GM19193 (cell line): ENCODE data around the gene DNAH3.

Experiments used
- POLR2A ChIP-seq: IDR thresholded peaks from 4 replicates; pipeline ENCODE4 v1.6.1; 2011; ENCODE audit not compliant: insufficient read depth, insufficient read length; ENCODE audit errors: extremely low read depth

The DNAH3 gene

GRCh38 chr16:20946015-20946629 is 204.5 kb downstream of the DNAH3 start:
- no peak for TF ChIP-seq POLR2A

GRCh38 chr16:20944861-20945574 is 205.6 kb downstream of the DNAH3 start:
- TF ChIP-seq POLR2A, result no peak

DNA sequence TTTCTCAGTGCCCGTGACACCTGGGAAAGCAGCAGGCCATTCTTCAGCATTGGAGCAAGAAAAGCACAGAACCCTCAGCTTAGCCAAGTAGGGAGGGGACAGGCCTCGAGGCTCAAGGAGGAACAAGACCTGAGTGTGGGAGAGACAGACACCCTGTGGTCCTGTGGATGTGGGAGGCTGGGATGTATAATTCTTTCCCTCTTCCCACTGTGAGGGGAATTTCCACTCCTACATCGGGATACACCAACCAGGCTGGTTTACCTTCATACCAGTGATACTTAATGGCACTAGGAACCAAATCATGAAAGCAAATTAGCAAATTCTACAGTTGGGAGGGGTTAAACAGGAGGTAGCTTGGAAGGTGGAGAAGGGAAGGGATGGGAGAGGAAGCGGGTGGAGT is 208.4 kb downstream of the DNAH3 start:
- no peak for TF ChIP-seq POLR2A

DNA sequence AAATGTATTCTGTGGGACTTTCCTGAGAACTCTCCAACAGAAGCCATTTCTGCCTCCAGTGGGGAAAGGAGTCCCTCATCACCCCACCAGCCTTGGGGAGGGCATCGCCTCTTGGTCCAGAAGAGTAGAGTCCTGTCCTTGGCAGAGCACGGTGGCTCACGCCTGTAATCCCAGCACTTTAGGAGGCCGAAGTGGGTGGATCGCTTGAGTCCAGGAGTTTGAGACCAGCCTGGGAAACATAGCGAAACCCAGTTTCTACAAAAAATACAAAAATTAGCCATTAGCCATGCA is 209.1 kb downstream of the DNAH3 start:
- TF ChIP-seq POLR2A, result no peak

DNA sequence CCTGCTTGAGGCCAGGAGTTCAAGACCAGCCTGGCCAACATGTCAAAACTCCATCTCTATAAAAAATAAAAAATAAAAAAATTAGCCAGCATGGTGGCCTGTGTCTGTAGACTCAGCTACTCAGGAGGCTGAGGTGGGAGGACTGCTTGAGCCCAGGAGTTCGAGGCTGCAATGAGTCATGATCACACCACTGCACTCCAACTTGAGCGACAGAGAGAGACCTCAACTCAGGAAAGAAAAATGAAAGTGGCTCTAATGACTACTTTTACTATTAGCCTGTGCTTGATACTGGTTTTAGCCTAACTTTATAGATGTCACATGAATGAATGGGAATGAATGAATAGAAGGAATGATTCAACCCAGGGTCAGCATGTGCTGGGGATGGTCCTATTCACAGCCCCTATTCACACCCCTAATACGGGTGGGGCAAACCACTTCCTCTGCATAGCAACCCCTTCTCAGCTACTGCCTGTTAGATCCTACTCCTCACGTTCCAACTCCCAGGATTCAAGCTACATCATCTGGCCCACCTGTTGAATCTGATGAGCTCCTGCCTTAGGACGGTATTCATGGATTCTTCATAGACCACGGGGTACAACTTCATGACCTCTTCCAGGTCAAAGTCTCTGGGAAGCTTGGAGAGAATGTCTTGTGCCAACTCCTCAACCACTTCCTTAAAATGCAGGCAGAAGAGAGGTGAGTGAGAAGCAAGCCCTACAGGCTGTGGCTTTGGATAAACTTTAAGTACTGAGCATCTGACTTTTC is 209.6 kb downstream of the DNAH3 start:
- no peak for TF ChIP-seq POLR2A

DNA sequence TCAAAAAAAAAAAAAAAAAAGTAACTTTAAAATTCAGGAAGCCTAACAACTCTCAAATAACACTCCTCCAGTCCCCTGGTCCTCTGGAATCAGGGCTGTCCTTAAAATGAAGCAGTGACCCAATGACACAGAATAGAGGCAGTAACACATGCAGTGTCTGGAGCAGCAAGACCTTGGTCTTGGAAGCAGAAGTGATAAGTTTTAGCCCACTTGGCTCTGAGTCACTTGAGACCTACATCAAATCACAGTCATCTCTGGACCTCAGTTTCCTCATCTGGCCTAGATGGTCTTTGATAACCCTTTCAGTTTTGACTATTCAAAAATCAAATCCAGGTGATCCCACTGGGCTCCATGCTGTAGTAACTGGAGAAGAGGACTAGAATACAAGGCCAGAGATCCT is 211.0 kb downstream of the DNAH3 start:
- TF ChIP-seq POLR2A, result no peak

GRCh38 chr16:20938426-20938825 is 212.2 kb downstream of the DNAH3 start:
- no peak for TF ChIP-seq POLR2A

DNA sequence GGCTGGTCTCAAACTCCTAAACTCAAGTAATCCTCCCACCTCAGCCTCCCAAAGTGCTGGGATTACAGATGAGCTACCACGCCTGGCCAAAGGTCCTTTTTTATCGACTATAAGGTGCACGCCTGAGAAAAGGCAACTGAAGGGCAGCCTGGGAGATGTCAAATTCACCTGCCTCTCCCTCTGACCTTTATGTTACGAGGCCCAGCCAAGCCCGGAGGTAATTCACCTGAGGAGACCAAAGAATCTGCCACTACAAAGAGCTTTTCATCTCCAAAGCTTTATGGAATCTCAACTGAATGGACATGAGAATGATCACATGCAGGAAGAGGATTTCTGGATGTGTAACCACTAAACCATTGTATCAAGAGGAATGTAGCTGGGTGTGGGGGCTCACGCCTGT is 212.9 kb downstream of the DNAH3 start:
- TF ChIP-seq POLR2A, result no peak

DNA sequence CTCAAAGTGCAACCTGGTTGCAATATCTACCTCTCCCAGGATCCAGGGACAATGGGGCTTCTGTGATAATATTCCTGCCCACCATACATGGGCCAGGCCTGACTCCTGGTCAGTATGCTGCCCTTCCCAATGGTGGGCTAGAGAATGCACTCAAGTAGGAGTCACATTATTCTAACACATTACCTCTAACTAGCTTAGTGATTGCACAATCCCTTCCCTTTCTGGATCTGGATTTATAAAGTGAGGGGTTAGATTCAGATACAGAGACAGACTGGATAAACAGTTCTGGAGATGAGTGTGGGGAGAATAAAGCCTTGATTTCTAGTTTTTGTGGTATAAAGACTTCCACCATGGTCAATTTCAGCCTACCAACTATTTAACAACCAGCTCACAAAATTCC is 217.1 kb downstream of the DNAH3 start:
- no peak for TF ChIP-seq POLR2A

- no peak for TF ChIP-seq POLR2A
Observed at GRCh38 chr16:20931066-20931600, 219.5 kb downstream of the DNAH3 start.

DNA sequence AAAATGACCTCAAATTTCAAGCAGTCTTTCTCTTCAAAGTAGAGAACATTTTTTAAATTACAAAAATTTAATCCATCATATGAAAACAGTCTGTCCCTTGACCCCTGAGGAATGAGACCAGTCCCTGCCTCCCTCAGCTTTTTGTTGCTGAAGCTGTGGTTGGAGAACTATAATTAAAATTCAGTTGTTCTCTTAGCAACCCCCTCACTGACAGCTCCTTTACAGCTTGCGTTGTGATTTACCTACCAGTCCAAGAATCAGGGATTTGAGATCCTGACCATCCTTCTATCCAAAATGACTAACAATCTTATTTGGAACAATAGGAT is 220.3 kb downstream of the DNAH3 start:
- no peak for TF ChIP-seq POLR2A

- TF ChIP-seq POLR2A, result no peak
Observed at GRCh38 chr16:20928774-20929411, 221.8 kb downstream of the DNAH3 start.

DNA sequence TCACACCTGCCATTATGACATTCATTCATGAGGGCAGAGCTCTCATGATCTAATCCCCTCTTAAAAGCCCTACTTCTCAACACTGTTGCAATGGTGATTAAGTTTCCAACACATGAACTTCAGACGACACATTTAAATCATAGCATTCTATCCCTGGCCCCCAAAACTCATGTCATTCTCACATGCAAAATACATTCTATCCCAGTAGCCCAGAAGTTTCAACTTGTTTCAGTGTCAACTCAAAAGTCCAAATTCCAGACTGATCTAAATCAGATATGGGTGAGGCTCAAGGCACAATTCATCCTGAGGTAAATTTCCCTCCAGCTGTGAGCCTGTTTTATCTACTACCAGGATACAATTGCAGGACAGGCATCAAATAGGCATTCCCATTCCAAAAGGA is 224.9 kb downstream of the DNAH3 start:
- TF ChIP-seq POLR2A, result no peak

DNA sequence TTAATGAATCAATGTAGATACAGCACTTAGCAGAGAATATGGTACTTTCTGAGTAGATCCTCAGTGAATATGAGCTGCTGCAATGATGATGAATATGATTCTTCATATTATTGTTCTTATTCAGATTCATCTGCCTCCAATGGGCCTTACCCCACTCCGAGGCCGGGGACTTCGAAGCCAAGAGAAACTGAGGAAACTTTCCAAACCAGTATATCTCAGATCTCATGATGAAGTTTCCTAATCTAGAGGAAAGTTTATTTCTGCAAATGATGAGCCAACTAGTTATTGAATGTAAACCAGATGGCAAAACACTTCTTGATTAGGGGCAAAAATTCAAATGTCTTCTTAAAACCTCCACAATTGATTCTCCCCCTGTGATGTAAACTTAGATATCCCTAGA is 226.8 kb downstream of the DNAH3 start:
- TF ChIP-seq POLR2A, result no peak

GRCh38 chr16:20920799-20921198 is 229.8 kb downstream of the DNAH3 start:
- no peak for TF ChIP-seq POLR2A
